HT1080 (cell line): ENCODE measurements around the gene HACD4. TPM values are rescaled to one million over a fixed set of nuclear protein-coding genes. Genes with fewer than 3 reads are reported as not detected.
A peak's percentile ranks its signal among the peaks of the same experiment; 100 is the strongest.
"Not testable (repeated sequence)": the region's sequence is repeated elsewhere in the genome, so short reads cannot be mapped to it uniquely, and the experiment has no call there.

Source experiments
- DNase-seq: peaks from one replicate; pipeline ENCODE4 v3.0.0-alpha.2; 2015; ENCODE audit warnings: low read depth
- total RNA-seq: library from RNA; depleted of rRNA; stranded (reverse); fragments of >200 nt; shearing (Covaris generic); gene quantifications from 2 replicates; pipeline ENCODE4 v1.2.3, GENCODE V29; 2014

Gene HACD4
- total RNA-seq, 1 experiment from 2014 or later: not detected

- peak; percentile 83 for DNase-seq
Observed at GRCh38 chr9:21016701-21017491, 14.5 kb downstream of the HACD4 start.

GRCh38 chr9:21015995-21016394 lies 15.4 kb downstream of the HACD4 start:
- DNase-seq: no peak

- DNase-seq: no peak
Observed at GRCh38 chr9:21015129-21015815, 16.2 kb downstream of the HACD4 start.

GRCh38 chr9:21002040-21002439 lies 29.4 kb downstream of the HACD4 start:
- no peak for DNase-seq

GRCh38 chr9:21001581-21001980 lies 29.9 kb downstream of the HACD4 start:
- DNase-seq: no peak

GRCh38 chr9:20997503-20998076 lies 33.9 kb downstream of the HACD4 start:
- DNase-seq: no peak

GRCh38 chr9:20996809-20997208 lies 34.6 kb downstream of the HACD4 start:
- DNase-seq: no peak

GRCh38 chr9:20995616-20996015 lies 35.8 kb downstream of the HACD4 start:
- no peak for DNase-seq

- no peak for DNase-seq
Observed at GRCh38 chr9:20994486-20994885, 37.0 kb downstream of the HACD4 start.

- no peak for DNase-seq
Observed at GRCh38 chr9:20990867-20991266, 40.6 kb downstream of the HACD4 start.

GRCh38 chr9:20989923-20990341 lies 41.5 kb downstream of the HACD4 start:
- no peak for DNase-seq

GRCh38 chr9:20988671-20989315 lies 42.6 kb downstream of the HACD4 start:
- no peak for DNase-seq

GRCh38 chr9:20988061-20988460 lies 43.4 kb downstream of the HACD4 start:
- no peak for DNase-seq

GRCh38 chr9:20987521-20987920 lies 43.9 kb downstream of the HACD4 start:
- DNase-seq: no peak

GRCh38 chr9:20985851-20986600 lies 45.4 kb downstream of the HACD4 start:
- DNase-seq: no peak

- no peak for DNase-seq
Observed at GRCh38 chr9:20984506-20984905, 46.9 kb downstream of the HACD4 start.

- peak; percentile 10 for DNase-seq
Observed at GRCh38 chr9:20981486-20981885, 50.0 kb downstream of the HACD4 start.

- peak; percentile 32 for DNase-seq
Observed at GRCh38 chr9:20980832-20981455, 50.5 kb downstream of the HACD4 start.

- no peak for DNase-seq
Observed at GRCh38 chr9:20978249-20978648, 53.2 kb downstream of the HACD4 start.

- DNase-seq: not testable (repeated sequence)
Observed at GRCh38 chr9:20974191-20974938, 57.1 kb downstream of the HACD4 start.
